ENCODE results near the gene PCCA. TPM values are rescaled to one million over a fixed set of nuclear protein-coding genes. Genes with fewer than 3 reads are reported as not detected.

PCCA gene
- total and polyA plus RNA-seq, 2 of the 13 experiments (the other 11 are each of a cell fraction or from before 2014, with no cell fraction given): 15.0 to 32.2 TPM

DNA sequence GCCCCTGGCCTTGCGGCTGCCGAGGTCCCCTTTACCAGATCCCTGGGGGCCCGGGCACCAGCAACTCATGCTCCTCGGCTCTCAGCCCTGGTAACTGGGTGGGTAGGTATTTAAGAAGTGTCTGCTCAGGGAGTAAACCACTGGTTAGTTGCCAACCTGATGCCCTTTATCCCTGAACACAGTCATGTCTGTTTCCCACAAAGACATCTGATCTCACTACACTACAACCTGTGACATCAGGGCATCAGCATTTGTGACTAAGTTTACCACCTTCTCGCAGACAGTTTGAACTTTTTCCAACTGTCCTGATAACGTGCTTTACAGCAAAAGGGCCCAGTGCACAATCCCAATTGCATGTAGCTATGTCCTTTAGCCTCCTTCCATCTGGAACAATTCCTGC, 477.6 kb downstream of the PCCA start:
- intact Hi-C loops (cut with micrococcal nuclease; ENCODE audit: unreplicated experiment) (no loop called here), in situ Hi-C loops (cut with HindIII; ENCODE audit: extremely low pct_ligation_motif_present, low pct_unique_long_range_greater_than_20kb) (no loop called here)
- H3K9ac ChIP-seq (ENCODE audit: insufficient read depth, low read depth, low read length): no peak overlapping the region
- H3K9me3 ChIP-seq (ENCODE audit: low read length): no peaks in the 10 kb centered on the region
- ATAC-seq (no peak), FAIRE-seq (no peak), DNase-seq (ENCODE audit: low spot score) (no peak)
- 49% methylated on average over 6 of the region's 6 CpGs for WGBS (ENCODE audit: low lambda C conversion rate)
- H3K4me1 ChIP-seq (ENCODE audit: insufficient read depth, low read length): peaks cover 74% of the 10 kb centered on the region
- no peak overlapping the region for H2AFZ ChIP-seq (ENCODE audit: low read length)
- no peak overlapping the region for H3K4me3 ChIP-seq (replicated peaks in 1 of 3; ENCODE audit: insufficient read depth in 1 of 3, low read depth in 2 of 3, low read length in 3 of 3)
- H3K36me3 ChIP-seq (replicated peaks in 1 of 2; ENCODE audit: control insufficient read depth in 1 of 2, insufficient read depth in 2 of 2, low read length in 2 of 2): no peaks in the 10 kb centered on the region
- H3K79me2 ChIP-seq (ENCODE audit: insufficient read depth, low read length): no peaks in the 10 kb centered on the region
- no TSS peak for BruUV-seq (replicated peaks)
- no peak overlapping the region for H3K4me2 ChIP-seq (ENCODE audit: low read depth, low read length)
- ChIA-PET POLR2A (no interaction called here), CTCF (ENCODE audit: low intra/inter-chr PET ratio, low total read pairs) (no interaction called here)
- H3K27ac ChIP-seq (ENCODE audit: extremely low read length, insufficient read depth, low read length): no peak overlapping the region
- no peaks in the 10 kb centered on the region for H3K27me3 ChIP-seq (ENCODE audit: control insufficient read depth in 1 of 2, insufficient read depth in 2 of 2, low read length in 2 of 2)
- no peaks in the 10 kb centered on the region for H4K20me1 ChIP-seq (ENCODE audit: insufficient read depth, low read length)
- TF ChIP-seq MAFK (conservative IDR thresholded peaks at IDR 0.05 in 1 of 2, IDR thresholded peaks at IDR 0.05 in 1 of 2; ENCODE audit: low read length in 2 of 2) (no peak), ZNF776 (CRISPR knock-in tag; IDR thresholded peaks at IDR 0.05) (no peak), SNRNP70 (IDR thresholded peaks at IDR 0.05; ENCODE audit: low read depth, low read length) (no peak), KLF16 (CRISPR knock-in tag; IDR thresholded peaks at IDR 0.05) (no peak), ZNF674 (CRISPR knock-in tag; IDR thresholded peaks at IDR 0.05; ENCODE audit: low read depth) (no peak), KLF15 (CRISPR knock-in tag; IDR thresholded peaks at IDR 0.05; ENCODE audit: borderline replicate concordance) (no peak), KDM6A (CRISPR knock-in tag; IDR thresholded peaks at IDR 0.05; ENCODE audit: low read depth) (no peak), SSRP1 (CRISPR knock-in tag; IDR thresholded peaks at IDR 0.05) (no peak), ZNF143 (CRISPR knock-in tag; IDR thresholded peaks at IDR 0.05) (no peak), JUND (CRISPR knock-in tag; IDR thresholded peaks at IDR 0.05) (no peak), ZNF761 (CRISPR knock-in tag; conservative IDR thresholded peaks at IDR 0.05) (no peak), ZNF343 (CRISPR knock-in tag; IDR thresholded peaks at IDR 0.05) (no peak)
- TF ChIP-seq, protein P1, sequence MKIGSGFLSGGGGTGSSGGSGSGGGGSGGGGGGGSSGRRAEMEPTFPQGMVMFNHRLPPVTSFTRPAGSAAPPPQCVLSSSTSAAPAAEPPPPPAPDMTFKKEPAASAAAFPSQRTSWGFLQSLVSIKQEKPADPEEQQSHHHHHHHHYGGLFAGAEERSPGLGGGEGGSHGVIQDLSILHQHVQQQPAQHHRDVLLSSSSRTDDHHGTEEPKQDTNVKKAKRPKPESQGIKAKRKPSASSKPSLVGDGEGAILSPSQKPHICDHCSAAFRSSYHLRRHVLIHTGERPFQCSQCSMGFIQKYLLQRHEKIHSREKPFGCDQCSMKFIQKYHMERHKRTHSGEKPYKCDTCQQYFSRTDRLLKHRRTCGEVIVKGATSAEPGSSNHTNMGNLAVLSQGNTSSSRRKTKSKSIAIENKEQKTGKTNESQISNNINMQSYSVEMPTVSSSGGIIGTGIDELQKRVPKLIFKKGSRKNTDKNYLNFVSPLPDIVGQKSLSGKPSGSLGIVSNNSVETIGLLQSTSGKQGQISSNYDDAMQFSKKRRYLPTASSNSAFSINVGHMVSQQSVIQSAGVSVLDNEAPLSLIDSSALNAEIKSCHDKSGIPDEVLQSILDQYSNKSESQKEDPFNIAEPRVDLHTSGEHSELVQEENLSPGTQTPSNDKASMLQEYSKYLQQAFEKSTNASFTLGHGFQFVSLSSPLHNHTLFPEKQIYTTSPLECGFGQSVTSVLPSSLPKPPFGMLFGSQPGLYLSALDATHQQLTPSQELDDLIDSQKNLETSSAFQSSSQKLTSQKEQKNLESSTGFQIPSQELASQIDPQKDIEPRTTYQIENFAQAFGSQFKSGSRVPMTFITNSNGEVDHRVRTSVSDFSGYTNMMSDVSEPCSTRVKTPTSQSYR (CRISPR knock-in tag; IDR thresholded peaks at IDR 0.05; ENCODE audit: borderline replicate concordance): no peak
- TF ChIP-seq, protein P2, sequence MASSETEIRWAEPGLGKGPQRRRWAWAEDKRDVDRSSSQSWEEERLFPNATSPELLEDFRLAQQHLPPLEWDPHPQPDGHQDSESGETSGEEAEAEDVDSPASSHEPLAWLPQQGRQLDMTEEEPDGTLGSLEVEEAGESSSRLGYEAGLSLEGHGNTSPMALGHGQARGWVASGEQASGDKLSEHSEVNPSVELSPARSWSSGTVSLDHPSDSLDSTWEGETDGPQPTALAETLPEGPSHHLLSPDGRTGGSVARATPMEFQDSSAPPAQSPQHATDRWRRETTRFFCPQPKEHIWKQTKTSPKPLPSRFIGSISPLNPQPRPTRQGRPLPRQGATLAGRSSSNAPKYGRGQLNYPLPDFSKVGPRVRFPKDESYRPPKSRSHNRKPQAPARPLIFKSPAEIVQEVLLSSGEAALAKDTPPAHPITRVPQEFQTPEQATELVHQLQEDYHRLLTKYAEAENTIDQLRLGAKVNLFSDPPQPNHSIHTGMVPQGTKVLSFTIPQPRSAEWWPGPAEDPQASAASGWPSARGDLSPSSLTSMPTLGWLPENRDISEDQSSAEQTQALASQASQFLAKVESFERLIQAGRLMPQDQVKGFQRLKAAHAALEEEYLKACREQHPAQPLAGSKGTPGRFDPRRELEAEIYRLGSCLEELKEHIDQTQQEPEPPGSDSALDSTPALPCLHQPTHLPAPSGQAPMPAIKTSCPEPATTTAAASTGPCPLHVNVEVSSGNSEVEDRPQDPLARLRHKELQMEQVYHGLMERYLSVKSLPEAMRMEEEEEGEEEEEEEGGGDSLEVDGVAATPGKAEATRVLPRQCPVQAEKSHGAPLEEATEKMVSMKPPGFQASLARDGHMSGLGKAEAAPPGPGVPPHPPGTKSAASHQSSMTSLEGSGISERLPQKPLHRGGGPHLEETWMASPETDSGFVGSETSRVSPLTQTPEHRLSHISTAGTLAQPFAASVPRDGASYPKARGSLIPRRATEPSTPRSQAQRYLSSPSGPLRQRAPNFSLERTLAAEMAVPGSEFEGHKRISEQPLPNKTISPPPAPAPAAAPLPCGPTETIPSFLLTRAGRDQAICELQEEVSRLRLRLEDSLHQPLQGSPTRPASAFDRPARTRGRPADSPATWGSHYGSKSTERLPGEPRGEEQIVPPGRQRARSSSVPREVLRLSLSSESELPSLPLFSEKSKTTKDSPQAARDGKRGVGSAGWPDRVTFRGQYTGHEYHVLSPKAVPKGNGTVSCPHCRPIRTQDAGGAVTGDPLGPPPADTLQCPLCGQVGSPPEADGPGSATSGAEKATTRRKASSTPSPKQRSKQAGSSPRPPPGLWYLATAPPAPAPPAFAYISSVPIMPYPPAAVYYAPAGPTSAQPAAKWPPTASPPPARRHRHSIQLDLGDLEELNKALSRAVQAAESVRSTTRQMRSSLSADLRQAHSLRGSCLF (CRISPR knock-in tag; IDR thresholded peaks at IDR 0.05; ENCODE audit: borderline replicate concordance): no peak
- TF ChIP-seq, protein P3, sequence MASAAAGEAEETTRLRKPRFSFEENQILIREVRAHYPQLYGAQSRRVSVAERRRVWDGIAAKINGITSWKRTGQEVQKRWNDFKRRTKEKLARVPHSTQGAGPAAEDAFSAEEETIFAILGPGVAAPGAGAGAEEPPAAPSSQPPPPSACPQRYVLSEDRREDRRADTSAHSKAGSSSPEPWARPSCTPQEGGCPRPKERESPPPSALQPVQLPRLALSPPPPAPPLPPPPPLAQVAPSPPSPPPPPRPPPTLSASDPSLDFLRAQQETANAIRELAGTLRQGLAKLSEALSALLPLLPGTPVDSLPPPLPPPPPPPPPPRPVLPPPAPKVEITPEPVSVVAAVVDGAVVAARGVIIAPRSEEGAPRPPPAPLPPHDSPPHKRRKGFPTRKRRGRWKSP (CRISPR knock-in tag; IDR thresholded peaks at IDR 0.05): no peak
- TF ChIP-seq, protein P4, sequence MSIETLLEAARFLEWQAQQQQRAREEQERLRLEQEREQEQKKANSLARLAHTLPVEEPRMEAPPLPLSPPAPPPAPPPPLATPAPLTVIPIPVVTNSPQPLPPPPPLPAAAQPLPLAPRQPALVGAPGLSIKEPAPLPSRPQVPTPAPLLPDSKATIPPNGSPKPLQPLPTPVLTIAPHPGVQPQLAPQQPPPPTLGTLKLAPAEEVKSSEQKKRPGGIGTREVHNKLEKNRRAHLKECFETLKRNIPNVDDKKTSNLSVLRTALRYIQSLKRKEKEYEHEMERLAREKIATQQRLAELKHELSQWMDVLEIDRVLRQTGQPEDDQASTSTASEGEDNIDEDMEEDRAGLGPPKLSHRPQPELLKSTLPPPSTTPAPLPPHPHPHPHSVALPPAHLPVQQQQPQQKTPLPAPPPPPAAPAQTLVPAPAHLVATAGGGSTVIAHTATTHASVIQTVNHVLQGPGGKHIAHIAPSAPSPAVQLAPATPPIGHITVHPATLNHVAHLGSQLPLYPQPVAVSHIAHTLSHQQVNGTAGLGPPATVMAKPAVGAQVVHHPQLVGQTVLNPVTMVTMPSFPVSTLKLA (IDR thresholded peaks at IDR 0.05): no peak
